ENCODE results near the gene CLDN9. TPM values are rescaled to one million over a fixed set of nuclear protein-coding genes. Genes with fewer than 3 reads are reported as not detected.

The CLDN9 gene
- total RNA-seq, 1 experiment from 2014 or later, result 1.3 TPM

DNA sequence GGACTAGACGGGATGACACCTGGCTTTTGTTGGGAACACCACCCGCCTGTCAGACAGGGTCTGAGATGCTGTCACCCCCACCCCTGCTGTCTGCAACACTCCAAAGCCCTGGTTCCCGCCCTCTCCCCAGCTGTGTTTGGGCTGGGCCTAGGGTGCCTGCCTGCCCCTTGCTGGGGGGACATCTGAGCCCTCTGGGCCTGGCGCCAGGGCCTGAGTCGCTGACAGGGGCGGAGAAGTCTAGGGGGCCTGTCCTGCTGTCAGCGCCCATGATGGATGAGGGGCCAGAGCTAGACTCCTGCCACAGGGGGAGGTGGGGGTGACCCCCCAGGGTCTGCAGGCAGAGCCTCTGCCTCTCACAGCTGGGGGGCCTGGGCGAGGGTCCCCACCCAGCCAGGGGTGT lies 24.9 kb upstream of the CLDN9 start:
- no peaks in the 10 kb centered on the region for H3K9me3 Mint-ChIP-seq
- Histone ChIP-seq H3K4me1 (ENCODE audit: insufficient read depth, low read length) (no peaks in the 10 kb centered on the region; the same call in 1 of the 2 replicates), H3K9ac (ENCODE audit: extremely low read depth, insufficient read length, low read length) (no peak overlapping the region), H2BK120ac (ENCODE audit: low read depth, low read length, poor library complexity, severe bottlenecking) (no peak overlapping the region), H3K27ac (ENCODE audit: insufficient read length, low read depth, low read length) (no peak overlapping the region), H2BK5ac (ENCODE audit: insufficient read length, low read length) (no peak overlapping the region), H2BK15ac (ENCODE audit: low read depth, low read length) (no peak overlapping the region), H3K9me3 (ENCODE audit: control insufficient read depth, low read depth, low read length) (no peaks in the 10 kb centered on the region), H3T11ph (ENCODE audit: low read length) (no peak overlapping the region), H2AK5ac (ENCODE audit: insufficient read length, low read length) (no peak overlapping the region), H4K91ac (ENCODE audit: insufficient read length, low read depth, low read length) (no peak overlapping the region), H3K4ac (ENCODE audit: low read depth, low read length) (no peak overlapping the region), H4K5ac (ENCODE audit: insufficient read length, low read depth, low read length) (no peak overlapping the region), H3K14ac (ENCODE audit: insufficient read depth, low read length) (no peak overlapping the region; the same call in 1 of the 2 replicates), H2BK12ac (ENCODE audit: insufficient read length, low read depth, low read length) (no peak overlapping the region), H3K23ac (ENCODE audit: insufficient read length, low read depth, low read length) (no peak overlapping the region), H3K79me2 (ENCODE audit: insufficient read depth, low read length) (no peaks in the 10 kb centered on the region), H3K18ac (ENCODE audit: insufficient read length, low read depth, low read length) (no peak overlapping the region), H4K8ac (replicated peaks; ENCODE audit: insufficient read length, low read depth, low read length) (no peak overlapping the region), H3K79me1 (ENCODE audit: insufficient read depth, low read depth, low read length, poor library complexity, severe bottlenecking) (no peaks in the 10 kb centered on the region), H2BK20ac (ENCODE audit: low read depth, low read length, poor library complexity, severe bottlenecking) (no peak overlapping the region), H3K4me2 (ENCODE audit: insufficient read depth, insufficient read length, low read length) (no peak overlapping the region), H2AFZ (ENCODE audit: low read length) (no peak overlapping the region), H3K27me3 (ENCODE audit: insufficient read depth, low read length) (no peaks in the 10 kb centered on the region), H4K20me1 (ENCODE audit: control insufficient read depth, insufficient read depth, insufficient read length) (no peaks in the 10 kb centered on the region), H3K23me2 (ENCODE audit: insufficient read length, low read depth, low read length, poor library complexity, severe bottlenecking) (no peaks in the 10 kb centered on the region), H3K56ac (ENCODE audit: insufficient read length, low read depth, low read length) (no peak overlapping the region)
- peaks cover 15 to 45% of the 10 kb centered on the region in 2 experiments for H3K4me1 Mint-ChIP-seq
- no CpG with 5 or more reads among the region's 8 CpGs for WGBS (ENCODE audit: extremely low coverage, insufficient read length, low lambda C conversion rate)
- H3K36me3 Mint-ChIP-seq (ENCODE audit: insufficient read depth in 1 of 3, low read depth in 3 of 3), result no peaks in the 10 kb centered on the region
- H3K4me3 Mint-ChIP-seq, result no peak overlapping the region
- DNase-seq, result no peak
- peaks cover 10% of the 10 kb centered on the region for H3K27me3 Mint-ChIP-seq (ENCODE audit: low read depth)
- TF ChIP-seq, protein P1, sequence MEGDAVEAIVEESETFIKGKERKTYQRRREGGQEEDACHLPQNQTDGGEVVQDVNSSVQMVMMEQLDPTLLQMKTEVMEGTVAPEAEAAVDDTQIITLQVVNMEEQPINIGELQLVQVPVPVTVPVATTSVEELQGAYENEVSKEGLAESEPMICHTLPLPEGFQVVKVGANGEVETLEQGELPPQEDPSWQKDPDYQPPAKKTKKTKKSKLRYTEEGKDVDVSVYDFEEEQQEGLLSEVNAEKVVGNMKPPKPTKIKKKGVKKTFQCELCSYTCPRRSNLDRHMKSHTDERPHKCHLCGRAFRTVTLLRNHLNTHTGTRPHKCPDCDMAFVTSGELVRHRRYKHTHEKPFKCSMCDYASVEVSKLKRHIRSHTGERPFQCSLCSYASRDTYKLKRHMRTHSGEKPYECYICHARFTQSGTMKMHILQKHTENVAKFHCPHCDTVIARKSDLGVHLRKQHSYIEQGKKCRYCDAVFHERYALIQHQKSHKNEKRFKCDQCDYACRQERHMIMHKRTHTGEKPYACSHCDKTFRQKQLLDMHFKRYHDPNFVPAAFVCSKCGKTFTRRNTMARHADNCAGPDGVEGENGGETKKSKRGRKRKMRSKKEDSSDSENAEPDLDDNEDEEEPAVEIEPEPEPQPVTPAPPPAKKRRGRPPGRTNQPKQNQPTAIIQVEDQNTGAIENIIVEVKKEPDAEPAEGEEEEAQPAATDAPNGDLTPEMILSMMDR (conservative IDR thresholded peaks at IDR 0.05), result no peak
- no peak overlapping the region for H3K27ac Mint-ChIP-seq
